A549 treated with dexamethasone at 1 μM for 4 hours (cell line): ENCODE measurements around the gene AHNAK2. TPM values are rescaled to one million over a fixed set of nuclear protein-coding genes. Genes with fewer than 3 reads are reported as not detected.

Experiments
- total RNA-seq: library from RNA; stranded (reverse); fragments of 200-300 nt; extraction: Qiagen RNA extraction; gene quantifications from 5 replicates; pipeline ENCODE4 v1.2.3, GENCODE V29; 2022

AHNAK2 gene
- 200 to 252 TPM (median 220 TPM) in 5 replicates for total RNA-seq

GRCh38 chr14:104977681-104978653 is at the start of gene AHNAK2:
Gene AHNAK2, minus strand, starts transcription at chr14:104978374. Its CDS starts 137 bp downstream, at chr14:104978237.

GRCh38 chr14:105020815-105021655 is 42.9 kb upstream of the AHNAK2 start, which contains the start of gene CDCA4:
Gene CDCA4, minus strand, starts transcription at chr14:105021083. Its CDS starts 9,154 bp downstream, at chr14:105011929.

GRCh38 chr14:104985675-104986486 is 7.7 kb upstream of the AHNAK2 start, which contains the start of gene CLBA1:
Gene CLBA1, plus strand, starts transcription at chr14:104985788. Its CDS starts 644 bp downstream, at chr14:104986432.

GRCh38 chr14:104924421-104925213 is 53.6 kb downstream of the AHNAK2 start, which contains the start of gene PLD4:
Gene PLD4, plus strand, starts transcription at chr14:104924879. Its CDS starts 2,262 bp downstream, at chr14:104927141.

Other genes with a start within 250 kb of the AHNAK2 start
- gene SIVA1, start 225.2 kb downstream of the AHNAK2 start, total RNA-seq: 126 to 174 TPM (median 153 TPM) in 5 replicates
- 74.0 to 112 TPM (median 105 TPM) in 5 replicates for gene AKT1, start 182.6 kb downstream of the AHNAK2 start, total RNA-seq
- 2.0 to 3.2 TPM (median 2.9 TPM) in 5 replicates for gene ZBTB42, start 177.3 kb downstream of the AHNAK2 start, total RNA-seq
- 13.7 to 29.4 TPM (median 25.8 TPM) in 5 replicates for gene CEP170B, start 113.1 kb downstream of the AHNAK2 start, total RNA-seq
- gene PLD4, start 53.5 kb downstream of the AHNAK2 start, total RNA-seq: 0.02 to 0.23 TPM in 2 of 5 replicates, not detected in the others
- 14.3 to 17.6 TPM (median 15.2 TPM) in 5 replicates for gene CLBA1, start 7.4 kb upstream of the AHNAK2 start, total RNA-seq
- 40.3 to 44.6 TPM (median 42.2 TPM) in 5 replicates for gene CDCA4, start 42.7 kb upstream of the AHNAK2 start, total RNA-seq
- gene GPR132, start 87.1 kb upstream of the AHNAK2 start, total RNA-seq: 0.32 to 0.86 TPM (median 0.54 TPM) in 5 replicates
- 13.3 to 26.5 TPM (median 24.7 TPM) in 5 replicates for gene JAG2, start 190.4 kb upstream of the AHNAK2 start, total RNA-seq
- 21.1 to 42.9 TPM (median 37.1 TPM) in 5 replicates for gene NUDT14, start 202.9 kb upstream of the AHNAK2 start, total RNA-seq